ENCODE data around the gene SLX4IP. TPM values are rescaled to one million over a fixed set of nuclear protein-coding genes. Genes with fewer than 3 reads are reported as not detected.

Gene SLX4IP
- 6.8 and 12.2 TPM in 2 replicates for total RNA-seq

DNA sequence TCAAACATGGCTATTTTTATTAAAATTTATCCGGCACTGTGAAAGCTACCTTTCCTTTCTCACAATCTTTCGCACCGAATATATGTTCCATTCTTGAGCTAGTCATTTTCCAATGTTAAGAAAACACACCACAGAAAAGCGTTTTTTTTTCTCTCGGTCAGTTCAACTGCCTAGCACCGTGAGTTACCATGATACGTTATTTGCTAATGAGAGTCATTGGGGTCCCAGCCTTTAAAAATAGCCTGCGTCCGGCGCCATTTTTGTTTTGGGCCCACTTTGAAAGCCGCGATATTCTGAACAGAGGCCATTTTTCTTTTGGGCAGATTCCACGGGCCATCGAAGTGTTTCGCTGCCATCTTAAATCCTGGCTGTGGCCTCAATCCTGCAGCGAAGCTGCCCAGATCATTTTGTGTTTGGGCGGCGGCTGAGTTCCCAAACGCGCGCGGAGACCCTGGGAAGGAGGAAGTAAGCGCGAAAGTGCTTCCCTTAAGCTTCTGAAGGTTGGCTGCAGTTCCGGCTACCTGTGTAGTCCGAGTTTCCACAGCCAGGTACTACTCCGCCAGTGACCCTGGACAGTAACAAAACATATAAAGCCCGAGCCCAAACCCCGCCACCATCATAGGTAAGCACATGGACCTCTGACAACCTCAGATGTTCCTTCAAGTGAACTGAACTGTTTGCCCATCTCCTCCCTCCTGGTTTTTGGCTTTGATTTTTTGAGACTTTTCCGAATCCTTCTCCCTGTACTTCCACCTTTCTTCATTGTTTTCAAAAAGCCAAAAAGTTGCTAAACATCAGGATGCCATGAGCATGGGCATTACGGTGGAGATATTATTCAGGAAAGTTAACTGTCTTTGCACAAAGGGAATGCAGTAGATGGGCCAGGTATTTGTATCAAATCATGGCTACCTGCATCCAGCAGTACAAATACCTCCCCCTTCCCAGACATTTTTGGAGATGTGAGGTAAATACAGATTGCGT, at the start of gene SLX4IP:
Gene SLX4IP, plus strand, starts transcription at position 474 of the 981 bp plus-strand sequence. CDS start 22,900 bp downstream, outside the sequence.

DNA sequence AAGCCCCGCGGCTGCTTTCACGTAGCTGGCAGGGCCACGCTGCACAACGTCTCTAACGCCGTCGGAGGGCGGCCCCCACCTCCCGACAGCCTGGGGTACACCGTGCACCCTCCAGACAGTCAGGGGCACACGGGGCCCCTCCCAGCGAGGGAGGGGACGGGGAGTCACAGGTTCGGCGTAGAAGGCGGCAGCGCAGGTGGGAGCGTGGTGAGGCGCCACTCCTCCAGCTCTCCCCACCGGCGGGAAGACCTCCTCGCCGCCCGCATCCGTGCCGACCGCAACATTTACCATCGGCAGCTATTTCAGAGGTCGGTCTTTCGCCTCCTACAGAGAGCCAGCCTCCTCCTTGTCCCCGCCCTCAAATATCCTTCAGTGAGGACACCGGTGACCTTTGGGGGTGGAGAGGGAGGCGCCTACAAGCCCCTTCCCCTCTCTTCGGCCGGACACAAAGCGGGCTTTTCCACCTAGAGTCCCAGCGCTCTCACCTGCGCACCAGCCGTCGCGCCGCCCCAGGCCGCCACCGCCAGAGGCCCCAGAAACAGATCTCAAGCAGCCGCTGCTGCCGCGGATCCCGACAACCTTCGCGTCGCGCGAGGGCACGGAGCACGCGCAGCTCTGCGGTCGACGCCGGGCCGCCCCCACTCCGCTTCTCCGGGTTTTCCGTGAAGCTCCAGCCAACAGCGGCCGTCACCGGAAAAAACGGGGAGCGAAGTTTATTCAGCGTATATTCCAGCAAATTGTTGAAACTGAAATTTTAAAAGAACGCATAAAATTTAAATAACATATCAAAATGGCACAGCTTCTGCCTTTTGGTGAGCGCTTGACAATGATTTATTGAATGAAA, 1.3 kb upstream of the SLX4IP start, which contains the start of gene MKKS:
Gene MKKS, minus strand, starts transcription at position 600 of the 844 bp plus-strand sequence. CDS start 20,708 bp downstream, outside the sequence.

DNA sequence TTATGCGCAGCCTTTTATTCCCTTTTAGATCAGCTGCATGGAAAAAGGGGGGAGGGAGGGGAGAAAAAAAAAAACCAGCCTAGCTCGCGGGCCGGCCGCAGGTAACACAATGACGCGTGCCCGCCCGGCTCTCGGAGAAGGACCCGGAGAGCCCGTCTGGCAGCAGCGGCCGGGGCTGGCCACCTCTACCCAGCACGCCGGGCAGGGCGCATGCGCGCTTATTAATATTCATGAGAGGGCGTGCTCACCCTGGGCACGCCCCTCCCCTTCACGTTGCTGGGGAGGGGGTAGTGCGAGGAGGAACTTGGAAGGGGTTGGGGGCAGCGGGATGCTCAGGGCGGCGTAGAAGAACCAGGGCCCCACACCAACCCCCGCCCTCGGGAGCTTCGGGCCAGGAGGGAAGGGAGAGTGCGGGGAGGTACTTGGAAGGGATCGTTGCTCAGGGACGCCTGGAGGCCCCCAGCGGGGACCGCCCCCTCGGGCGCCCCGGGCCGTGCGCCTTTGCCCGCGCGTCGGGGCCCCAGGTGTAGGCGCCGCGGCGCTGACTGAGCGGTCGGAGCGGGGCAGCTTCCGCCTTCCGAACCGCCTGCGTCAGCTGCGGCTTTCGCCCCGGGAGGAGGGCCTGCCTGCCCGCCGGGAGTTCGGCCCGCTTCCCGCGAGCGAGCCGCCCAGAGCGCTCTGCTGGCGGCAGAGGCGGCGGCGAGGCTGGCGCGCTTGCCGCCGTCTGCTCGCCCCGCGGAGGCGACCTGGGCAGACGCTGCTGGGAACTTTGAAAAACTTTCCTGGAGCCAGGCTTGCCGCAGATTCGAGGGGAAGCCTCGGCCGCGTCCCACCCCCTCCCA, 239.0 kb downstream of the SLX4IP start, which contains the start of gene JAG1:
Gene JAG1, minus strand, starts transcription at position 158 of the 842 bp plus-strand sequence. CDS start 469 bp downstream, outside the sequence.

Other genes starting within 250 kb of the SLX4IP start
- not detected in 2 replicates for gene SNAP25, start 216.5 kb upstream of the SLX4IP start, total RNA-seq
- gene MKKS, start 1.1 kb upstream of the SLX4IP start, total RNA-seq: 8.5 and 22.3 TPM in 2 replicates
- 484 and 605 TPM in 2 replicates for gene JAG1, start 238.7 kb downstream of the SLX4IP start, total RNA-seq

Measured in nasal cavity respiratory epithelium epithelial cell of viscerocranial mucosa (primary cell).